Jurkat, Clone E6-1 (cell line): ENCODE measurements around the gene ARID2.
A peak's percentile ranks its signal among the peaks of the same experiment; 100 is the strongest.

Experiments
- DNase-seq: peaks from one replicate; pipeline ENCODE4 v3.0.0-alpha.2; 2011; ENCODE audit warnings: low read depth, low spot score
- H3K4me3 ChIP-seq: 2 replicates; pipeline ENCODE4 v1.5.1; 2011; ENCODE audit warnings: mild to moderate bottlenecking, low read length, control low read depth, moderate library complexity

Gene ARID2

DNA sequence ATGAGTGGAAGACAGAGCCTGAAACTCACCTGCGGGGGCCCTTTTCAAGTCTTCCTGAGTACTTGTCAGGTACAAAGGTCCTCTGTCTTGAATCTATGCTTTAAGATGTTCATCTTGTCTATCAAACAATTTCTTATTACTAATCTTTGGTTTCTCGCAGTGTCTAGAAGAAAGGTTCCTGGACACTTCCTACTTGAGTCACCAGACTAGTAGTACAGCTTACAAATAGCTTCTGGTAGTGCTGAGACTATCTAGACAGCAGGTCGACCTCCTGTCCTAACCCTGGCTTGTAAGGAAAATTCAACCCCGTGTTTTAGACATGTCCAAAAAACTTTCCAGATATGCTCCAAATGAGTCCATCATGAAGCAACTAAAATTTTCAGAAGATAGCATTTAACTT is 11.2 kb upstream of the ARID2 start:
- no peak for DNase-seq
- no peak overlapping the region for H3K4me3 ChIP-seq

DNA sequence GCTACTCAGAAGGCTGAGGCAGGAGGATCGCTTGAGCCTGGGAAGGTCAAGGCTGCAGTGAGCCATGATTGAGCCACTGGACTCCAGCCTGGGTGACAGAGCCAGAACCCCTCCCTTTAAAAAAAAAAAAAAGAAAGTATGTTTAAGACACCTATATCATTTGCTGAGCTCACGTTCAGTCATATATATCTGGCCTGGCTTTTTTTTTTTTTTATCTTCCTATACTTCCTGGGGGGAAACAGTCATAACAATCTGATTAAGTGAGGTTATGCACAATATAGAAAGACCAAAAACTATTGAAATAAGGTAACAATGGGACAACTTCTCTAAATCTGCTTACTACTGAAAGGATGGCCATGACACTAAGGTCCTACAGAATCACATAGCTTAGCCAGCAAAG is 9.4 kb upstream of the ARID2 start:
- no peak overlapping the region for H3K4me3 ChIP-seq
- no peak for DNase-seq

DNA sequence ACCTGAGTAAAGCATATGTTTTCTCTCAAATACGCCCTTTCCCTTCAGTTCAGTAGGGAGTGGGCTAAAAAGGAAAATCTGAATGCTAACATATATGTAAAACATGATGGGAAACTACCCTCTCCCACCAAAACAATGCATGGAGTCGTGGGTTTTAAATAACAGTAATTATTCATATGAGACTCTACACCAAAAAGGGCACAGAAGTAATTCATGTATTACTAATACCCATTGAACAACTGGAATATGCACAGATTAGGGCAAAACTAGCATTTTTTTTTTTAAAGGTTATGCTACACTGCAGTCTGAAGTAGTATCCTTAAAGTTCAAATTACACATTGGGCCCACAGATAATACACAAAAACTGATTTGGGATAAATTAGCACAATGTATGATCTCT is 8.1 kb upstream of the ARID2 start:
- no peak overlapping the region for H3K4me3 ChIP-seq
- no peak for DNase-seq

DNA sequence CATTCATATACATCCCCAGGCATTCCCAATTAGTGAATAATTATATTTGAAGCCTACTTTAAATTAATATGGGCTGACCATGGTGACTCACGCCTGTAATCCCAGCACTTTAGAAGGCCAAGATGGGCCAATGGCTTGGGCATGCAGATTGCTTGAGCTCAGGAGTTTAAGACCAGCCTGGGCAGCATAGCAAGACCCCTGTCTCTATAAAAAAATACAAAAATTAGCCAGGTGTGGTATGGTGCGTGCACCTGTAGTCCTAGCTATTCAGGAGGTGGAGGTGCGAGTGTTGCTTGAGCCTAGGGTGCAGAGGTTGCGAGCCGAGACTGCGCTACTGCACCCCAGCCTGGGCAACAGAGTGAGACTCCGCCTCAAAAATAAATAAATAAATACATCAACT is 7.6 kb upstream of the ARID2 start:
- no peak overlapping the region for H3K4me3 ChIP-seq
- no peak for DNase-seq

DNA sequence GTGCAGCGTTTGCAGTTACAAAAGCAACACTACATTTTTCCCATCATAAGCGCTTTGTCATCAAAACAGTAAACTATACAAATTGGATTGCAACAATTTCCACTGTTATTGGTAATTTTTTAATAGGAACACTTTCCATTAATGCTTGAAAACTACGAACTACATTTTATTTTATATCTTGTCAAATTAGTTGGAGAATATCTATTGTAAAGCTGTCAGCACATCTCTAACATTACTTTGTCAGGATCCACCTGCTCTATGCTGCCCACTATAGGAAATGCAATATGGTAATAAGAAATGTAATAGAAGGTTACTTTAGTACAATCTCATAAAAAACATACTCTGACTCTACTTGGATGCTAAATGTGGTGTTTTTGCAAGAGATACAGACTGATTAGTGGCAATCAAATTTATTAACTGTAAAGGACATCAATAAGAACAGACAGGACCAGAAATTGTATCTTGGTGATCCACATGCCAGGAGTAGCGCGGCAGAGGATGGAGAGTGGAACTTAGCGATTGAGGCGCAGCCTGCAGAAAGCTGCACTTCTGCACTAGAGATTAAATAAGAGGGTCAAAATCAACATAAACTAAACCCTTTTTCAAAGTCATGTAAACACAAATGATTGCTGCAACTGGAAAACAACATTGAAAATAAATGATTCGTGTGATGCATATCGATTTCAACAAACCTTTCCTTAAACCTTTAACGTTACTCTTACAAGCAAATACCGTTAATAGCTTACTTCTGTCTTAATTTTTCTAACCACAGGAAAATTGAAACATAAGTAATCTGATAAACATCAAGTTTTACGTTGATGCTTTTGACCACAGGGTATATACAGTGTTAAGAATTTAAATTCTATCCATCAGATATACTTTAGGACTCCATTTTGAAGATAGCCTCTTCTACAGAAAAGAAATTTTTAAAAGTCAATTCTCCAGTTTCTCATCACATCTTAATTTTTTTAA is 3.6 kb upstream of the ARID2 start:
- H3K4me3 ChIP-seq: peak overlapping the region; percentile 88
- DNase-seq: peak; percentile 62

DNA sequence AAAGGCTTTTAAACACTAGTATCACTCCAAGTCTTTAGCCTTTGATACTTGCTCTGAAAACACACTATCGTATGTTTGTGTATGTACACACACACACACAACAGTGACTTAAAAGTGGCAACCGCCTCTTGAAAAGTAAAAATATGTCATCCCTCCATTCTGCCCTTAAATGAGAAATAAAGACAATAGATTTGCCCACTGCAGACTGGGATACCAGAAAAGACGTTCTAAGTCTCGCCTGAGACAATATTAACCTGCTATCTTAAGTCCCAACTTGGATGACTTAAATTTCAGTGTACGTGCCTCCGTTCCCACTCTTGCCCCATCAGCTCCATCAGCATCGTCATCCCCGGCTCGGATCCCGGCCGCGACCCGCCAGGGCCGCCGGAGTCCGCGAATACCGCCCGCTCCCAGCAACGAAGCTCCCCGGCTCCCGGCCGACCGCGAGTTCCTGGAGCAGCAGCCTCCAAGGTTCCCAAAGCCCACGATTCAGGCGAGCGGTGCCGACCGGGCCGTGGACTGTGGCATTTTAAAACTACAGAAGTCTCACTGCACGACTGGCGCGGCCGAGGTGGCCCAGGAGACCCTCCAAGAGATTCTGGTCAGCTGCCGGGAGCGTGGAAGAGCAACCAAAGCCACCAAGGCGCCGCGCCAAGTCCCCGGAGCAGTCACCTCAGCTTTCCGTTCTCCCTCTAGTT is 2.8 kb upstream of the ARID2 start:
- no peak for DNase-seq
- peak overlapping the region; percentile 88 for H3K4me3 ChIP-seq

DNA sequence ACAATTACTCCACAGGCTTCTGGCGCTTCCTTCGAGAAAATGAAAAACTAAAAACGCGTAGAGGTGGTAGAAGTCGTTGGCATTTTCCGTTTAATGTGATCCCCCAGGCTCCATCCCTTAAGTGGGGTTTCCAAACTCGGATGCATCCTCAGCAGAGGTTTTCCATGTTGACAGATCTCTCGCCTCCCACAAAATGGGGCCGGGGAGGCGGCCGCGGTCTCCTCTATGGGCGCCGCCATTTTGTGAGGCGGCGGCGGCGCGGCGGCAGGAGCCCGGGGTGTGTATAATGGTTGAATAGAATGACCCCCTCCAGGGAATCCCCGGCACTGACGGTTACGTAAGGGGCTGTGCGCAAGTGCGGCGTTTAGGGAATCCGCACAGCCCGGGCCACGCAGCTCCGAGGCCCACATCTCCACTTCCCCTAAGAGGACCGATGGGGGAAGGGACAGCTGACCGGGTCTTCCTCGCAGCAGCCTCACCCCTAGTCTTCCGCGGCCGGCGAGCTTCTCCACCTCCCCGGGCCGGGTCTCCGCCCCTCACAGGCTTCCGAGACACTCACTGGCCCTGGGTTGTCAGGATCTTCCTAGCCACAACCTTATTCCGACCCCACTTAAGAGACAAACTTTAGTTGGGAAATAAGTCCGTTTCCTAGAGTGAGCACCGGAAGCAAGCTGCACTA is 2.1 kb upstream of the ARID2 start:
- peak; percentile 96 for DNase-seq
- H3K4me3 ChIP-seq: peak overlapping the region; percentile 88

DNA sequence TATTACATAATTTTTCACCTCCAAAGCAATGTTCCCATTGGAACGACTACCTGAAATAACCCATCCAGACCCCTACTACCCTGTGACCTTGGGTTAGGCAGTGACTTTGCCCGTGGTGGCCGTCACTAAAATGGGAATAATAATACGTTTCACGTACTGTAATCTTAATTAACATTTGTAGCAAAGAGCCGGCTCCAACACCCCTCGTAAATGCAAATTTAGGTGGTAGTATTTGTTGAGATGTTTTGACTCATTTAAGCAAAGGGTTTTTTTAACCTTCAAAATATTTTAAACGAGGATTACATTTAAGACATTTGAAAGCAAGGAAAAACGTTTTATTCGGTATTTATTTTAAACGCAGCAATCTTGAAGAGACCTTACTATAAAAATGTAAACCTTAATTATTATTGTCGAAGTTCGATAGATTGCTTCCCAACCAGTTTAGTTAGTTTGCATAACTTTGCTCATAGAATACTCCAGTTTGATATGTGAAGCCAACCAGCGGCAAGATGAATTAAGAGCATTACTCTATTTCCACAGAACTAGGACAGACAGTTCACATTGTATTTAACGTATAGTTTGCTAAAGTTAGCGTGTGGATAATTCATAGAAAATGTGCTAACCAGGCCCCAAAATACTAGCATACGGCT is 1.4 kb upstream of the ARID2 start:
- DNase-seq: no peak

DNA sequence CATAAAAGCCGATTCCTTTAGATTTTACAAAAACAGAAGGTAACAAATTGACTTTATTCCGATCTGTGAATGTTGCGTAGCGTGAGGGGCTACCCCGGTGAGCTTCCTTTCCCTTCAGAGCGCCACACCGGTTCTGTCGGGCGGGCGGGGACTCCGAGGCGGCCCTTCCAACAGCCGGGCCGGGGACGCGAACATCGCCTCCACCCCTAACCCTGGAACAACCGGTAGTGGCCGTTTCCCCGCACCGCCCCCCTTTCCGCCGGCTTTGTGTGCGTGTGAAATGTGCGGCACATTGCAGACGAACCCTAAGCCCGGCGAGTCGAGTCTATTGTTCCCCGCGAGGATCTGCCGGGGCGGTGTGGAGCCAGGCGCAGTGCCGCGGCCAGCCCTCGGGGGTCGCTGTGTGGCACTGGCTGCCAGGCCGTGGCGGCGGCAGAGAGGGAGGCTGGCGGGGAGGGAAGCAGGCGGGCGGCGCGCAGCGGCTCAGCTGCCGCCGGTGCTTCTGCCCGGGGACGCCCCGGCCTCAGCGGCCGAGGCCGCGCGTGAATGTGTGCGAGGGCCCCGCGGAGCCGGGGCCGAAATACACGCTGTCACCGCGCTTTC is 775 bp upstream of the ARID2 start:
- H3K4me3 ChIP-seq: peak overlapping the region; percentile 88
- peak; percentile 97 for DNase-seq

More for the DNA sequence above, 1.4 kb upstream of the ARID2 start:
- H3K4me3 ChIP-seq: peak overlapping the region; percentile 88

DNA sequence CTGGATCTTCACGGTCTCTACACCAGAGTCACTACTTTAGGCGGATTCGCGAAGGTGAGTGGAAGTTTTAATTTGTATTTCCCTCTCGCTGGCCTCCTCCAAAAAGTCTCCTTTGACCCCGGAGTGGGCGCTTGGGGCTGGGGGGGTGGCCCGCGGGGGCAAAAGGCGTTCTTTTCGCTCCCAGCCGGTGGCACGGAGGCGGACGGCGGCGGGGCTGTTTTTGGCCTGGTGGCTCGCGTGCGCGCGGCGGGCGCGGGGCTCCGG is 510 bp downstream of the ARID2 start:
- H3K4me3 ChIP-seq: peak overlapping the region; percentile 88
- DNase-seq: no peak

DNA sequence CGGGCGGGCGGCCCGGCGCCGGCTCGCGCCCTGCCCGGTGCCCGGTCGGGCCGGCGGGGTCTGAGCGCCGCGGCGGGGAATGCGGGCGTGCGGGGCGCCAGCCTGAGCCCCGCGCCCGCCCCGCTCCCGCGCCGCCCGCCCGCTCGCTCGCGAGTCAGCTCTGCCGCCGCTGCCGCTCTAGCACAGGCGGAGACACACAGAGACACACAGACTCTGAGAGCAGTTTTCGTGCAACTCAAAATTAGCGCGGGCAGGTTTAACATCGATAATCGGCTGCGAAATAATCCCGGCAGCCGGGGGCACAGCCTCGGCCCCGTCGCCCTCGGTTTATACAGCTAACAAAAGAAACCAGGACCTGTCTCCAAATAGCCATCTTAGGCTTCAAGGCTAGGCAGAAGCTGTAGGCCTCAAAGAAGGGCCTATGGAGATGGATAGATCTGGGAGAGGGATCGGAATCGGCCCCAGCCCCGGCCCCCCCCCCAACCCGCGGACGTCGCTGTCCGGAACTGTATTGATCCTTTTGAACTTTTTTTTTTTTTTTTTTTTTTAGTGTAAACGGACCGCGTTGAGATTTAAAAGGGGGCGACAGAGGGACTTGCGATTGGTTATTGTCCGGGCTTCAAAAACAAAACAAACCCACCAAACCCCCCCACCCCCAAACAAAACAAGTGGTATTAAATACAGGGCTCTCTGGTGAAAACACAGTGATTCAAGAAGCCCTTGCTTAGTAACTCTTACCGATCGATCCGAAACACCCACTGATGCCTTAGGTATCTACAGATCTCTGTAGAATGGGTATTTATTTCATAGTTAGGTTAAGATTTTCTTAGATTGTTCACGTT is 1.1 kb downstream of the ARID2 start:
- peak overlapping the region; percentile 88 for H3K4me3 ChIP-seq
- peak; percentile 61 for DNase-seq

DNA sequence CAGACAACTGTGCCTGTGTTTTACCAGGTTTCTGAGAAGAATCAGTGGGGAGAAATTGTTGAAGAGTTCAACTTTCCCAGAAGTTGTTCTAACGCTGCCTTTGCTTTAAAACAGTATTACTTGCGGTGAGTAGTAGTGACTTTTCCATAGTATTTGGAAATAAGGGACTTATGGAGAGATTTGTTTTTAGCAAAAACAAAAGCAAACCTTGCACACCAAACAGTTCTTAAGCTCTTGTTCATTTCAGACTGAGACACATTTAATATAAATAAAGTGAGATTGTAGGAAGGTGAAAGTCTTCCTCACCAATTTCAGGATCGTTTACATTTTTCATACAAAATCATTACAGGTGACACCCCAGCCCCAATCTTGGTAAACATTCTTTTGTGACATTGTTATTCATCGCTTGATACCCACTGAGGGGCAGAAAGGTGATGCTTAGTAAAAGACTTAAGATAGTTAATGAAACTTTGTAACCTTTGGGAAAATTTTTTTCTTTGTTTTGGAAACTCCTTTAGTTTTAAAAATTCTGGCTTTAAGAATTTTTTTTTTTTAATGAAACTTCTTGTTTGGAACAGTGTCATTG is 1.8 kb downstream of the ARID2 start:
- H3K4me3 ChIP-seq: peak overlapping the region; percentile 88
- no peak for DNase-seq

DNA sequence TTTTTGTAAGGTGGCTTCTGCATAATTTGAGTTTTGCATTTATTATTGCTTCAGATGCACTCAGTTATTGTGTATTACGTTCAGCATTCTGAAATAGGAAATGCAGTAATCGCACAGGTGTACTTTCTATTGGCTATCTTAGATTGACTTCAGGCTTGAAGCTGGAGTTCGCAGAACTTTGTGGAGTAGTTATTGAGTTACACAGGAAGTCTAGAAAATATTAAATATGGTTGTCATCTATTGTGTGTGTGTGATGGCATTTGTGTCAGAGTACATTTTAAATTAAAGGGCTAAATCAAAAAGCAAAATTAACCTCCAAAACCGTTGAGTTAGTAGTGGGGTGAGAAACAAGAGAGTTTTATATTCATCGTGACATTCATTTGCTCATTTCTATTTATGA is 2.7 kb downstream of the ARID2 start:
- H3K4me3 ChIP-seq: peak overlapping the region; percentile 88
- DNase-seq: peak; percentile 55

DNA sequence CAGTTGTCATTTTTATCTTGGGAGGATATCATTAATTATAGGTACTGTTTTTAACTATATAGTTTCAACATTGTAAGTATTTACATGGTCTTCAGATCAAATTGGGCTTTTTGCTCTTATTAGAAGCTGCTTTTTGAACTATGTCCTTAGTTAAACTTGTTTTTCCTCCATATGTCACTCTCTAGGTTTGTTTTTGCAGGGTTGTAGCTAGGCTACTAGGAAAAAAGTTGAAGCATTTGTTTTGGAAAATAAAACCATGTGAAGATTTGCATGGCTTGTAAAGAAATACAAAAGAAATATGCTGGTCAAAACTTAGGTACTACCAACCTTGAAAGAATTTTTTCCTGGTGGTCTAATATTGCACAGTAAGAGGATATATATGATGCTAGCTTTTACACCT is 3.4 kb downstream of the ARID2 start:
- DNase-seq: no peak
- H3K4me3 ChIP-seq: no peak overlapping the region

DNA sequence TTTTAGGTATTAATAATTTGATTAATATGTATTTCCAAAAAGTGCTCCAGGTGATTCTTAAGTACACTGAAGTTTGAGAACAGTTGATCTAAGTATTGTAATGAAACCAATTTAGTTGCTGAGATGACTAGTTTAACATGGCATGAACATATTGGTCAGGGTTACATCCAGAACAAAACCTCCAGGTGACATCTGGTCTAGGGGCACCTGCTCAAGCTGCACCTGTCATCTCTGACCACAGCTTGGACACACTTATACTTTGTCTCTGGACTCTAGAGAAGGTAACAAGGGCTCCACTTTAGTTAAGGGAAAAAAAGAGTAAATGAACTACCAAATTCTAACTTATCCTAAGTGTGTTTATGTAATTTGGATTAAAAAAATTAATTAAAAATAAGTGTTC is 8.1 kb downstream of the ARID2 start:
- no peak overlapping the region for H3K4me3 ChIP-seq
- no peak for DNase-seq

DNA sequence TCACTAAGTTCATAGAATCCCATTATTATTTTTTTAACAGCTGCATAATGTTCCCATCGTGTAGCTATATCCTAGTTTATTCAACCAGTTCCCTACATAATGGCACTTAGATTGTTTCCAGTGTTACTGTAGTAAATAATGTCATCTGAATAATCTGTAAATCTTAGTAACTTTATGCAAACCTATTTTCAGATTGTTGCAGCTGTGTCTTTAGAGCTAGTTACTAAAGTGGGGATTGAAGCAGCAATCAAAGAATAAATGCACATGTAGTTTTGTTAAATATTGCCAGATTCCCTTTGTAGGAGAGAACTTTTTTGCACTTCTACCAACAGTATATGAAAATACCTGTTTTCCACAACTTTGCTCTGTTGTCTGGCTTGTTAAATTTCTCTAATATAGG is 13.1 kb downstream of the ARID2 start:
- H3K4me3 ChIP-seq: no peak overlapping the region
- DNase-seq: no peak

DNA sequence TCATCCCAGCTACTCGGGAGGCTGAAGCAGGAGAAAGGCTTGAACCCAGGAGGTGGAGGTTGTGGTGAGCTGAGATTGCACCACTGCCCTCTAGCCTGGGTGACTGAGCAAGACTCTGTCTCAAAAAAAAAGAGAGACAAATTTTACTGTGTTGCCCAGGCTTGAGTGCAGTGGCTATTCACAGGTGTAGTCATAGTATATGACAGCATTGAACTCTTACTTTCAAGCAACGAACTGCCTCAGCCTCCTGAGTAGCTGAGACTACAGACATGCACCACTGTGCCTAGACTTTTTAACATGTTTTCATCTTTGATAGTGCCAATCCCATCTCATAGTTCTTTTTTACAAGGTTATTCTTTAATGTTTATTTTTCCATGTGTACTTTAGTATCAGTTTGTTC is 13.7 kb downstream of the ARID2 start:
- H3K4me3 ChIP-seq: no peak overlapping the region
- DNase-seq: no peak

DNA sequence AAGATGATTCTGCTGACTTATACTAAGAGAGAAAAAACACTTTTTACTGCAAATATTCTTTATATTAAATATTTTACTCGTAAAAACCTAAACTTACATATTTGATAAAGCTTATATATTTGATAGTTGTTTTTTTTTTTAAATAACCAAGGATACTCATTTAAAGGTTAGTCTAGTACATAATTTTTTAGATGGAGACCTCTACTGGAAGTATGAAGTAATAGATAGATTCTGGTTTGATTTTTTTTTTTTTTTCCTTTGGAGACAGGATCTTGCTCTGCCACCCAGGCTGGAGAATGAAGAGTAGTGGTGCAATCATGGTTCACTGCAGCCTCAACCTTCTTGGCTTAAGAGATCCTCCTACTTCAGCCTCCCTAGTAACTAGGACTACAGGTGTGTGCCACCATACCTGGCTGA is 16.4 kb downstream of the ARID2 start:
- H3K4me3 ChIP-seq: no peak overlapping the region
- no peak for DNase-seq
